Tibial nerve (tissue), 4 donors: ENCODE results near the gene SPTA1. TPM values are rescaled to one million over a fixed set of nuclear protein-coding genes. Genes with fewer than 3 reads are reported as not detected.

ENCODE experiments used
- DNase-seq, 2 donors: peaks; one replicate each; pipeline ENCODE4 v3.0.0-alpha.2; 2019; ENCODE audit warnings: low spot score in 2 of 2
- H3K27ac ChIP-seq, 4 donors: fragments of 200-600 bp; sonication (generic) in 3 of 4; one replicate each; pipeline ENCODE4 v1.5.1; 2017 to 2019; ENCODE audit warnings: mild to moderate bottlenecking in 1 of 4
- H3K27me3 ChIP-seq, 2 donors: fragments of 200-600 bp; sonication (generic) in 1 of 2; one replicate each; pipeline versions ENCODE4 v1.5.1 to v1.6.0; 2017 to 2019
- H3K36me3 ChIP-seq, 3 donors: fragments of 200-600 bp; sonication (generic); one replicate each; pipeline ENCODE4 v1.5.1; 2018 to 2019
- H3K4me1 ChIP-seq, 4 donors: fragments of 200-600 bp; sonication (generic) in 3 of 4; one replicate each; pipeline ENCODE4 v1.5.1; 2017 to 2019
- H3K4me3 ChIP-seq, 4 donors: fragments of 200-600 bp; sonication (generic) in 3 of 4; one replicate each; pipeline ENCODE4 v1.5.1; 2017 to 2019; ENCODE audit warnings: mild to moderate bottlenecking in 1 of 4, moderate library complexity in 1 of 4
- H3K9me3 ChIP-seq, 4 donors: fragments of 200-600 bp; sonication (generic) in 3 of 4; one replicate each; pipeline ENCODE4 v1.5.1; 2017 to 2019
- CTCF ChIP-seq, 5 experiments: fragments of 200-600 bp in 3 of 5; fragments of 450-650 bp in 2 of 5; sonication (generic) in 3 of 5; IDR thresholded peaks; one replicate each; pipeline ENCODE4 v1.5.1; 2016 to 2019; ENCODE audit warnings: antibody characterized with exemption in 5 of 5, mild to moderate bottlenecking in 3 of 5, moderate library complexity in 2 of 5
- EP300 ChIP-seq, 2 donors: sonication (generic); formaldehyde crosslinking; IDR thresholded peaks; one replicate each; pipeline ENCODE4 v1.6.1; 2017; ENCODE audit warnings: antibody characterized with exemption in 2 of 2, mild to moderate bottlenecking in 1 of 2
- POLR2A ChIP-seq, 2 donors: fragments of 450-650 bp; IDR thresholded peaks; one replicate each; pipeline ENCODE4 v1.6.1; 2017; ENCODE audit warnings: antibody characterized with exemption in 2 of 2, mild to moderate bottlenecking in 2 of 2, moderate library complexity in 2 of 2
- WGBS, 2 donors: methylation state at CpG; one replicate each; pipeline ENCODE4 v1.1.5; 2018; 5-methylcytosine and 5-hydroxymethylcytosine counted together
- total RNA-seq, 4 donors: library from RNA; depleted of rRNA; stranded (reverse); fragments of >200 nt; gene quantifications; one replicate each; pipeline ENCODE4 v1.1.0, GENCODE V29; 2016

Gene SPTA1
- total RNA-seq, 4 donors from 2014 or later: 0.21 TPM; not detected in 3

DNA sequence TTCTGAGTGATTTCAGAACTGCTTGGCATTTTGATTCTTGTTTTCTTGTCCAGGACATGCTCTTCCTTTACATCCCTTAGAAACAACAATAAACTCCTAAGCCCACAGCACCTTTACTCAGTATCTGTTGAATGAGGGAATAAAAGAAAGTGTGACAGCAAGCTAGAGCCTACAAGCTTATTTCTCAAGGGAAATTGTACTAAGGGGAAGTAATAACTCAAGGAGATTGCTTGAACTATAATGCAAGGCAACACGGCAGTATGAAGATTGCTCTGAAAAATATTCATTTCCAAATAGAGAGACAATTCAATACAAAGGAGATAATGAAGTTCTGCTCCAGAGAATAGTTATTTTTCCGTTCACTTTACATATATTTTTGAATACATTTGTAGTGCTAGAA, 122.7 kb downstream of the SPTA1 start:
- Histone ChIP-seq H3K4me1 (peaks cover 0 to 6% (median 0%) of the 10 kb centered on the region in 4 donors), H3K4me3 (no peak overlapping the region), H3K9me3 (no peaks in the 10 kb centered on the region), H3K27me3 (no peaks in the 10 kb centered on the region), H3K36me3 (no peaks in the 10 kb centered on the region), H3K27ac (no peak overlapping the region)
- 66% methylated on average over 2 of the region's 2 CpGs for WGBS, 2 donors
- TF ChIP-seq POLR2A (IDR thresholded peaks at IDR 0.05): no peak
- TF ChIP-seq EP300 (IDR thresholded peaks at IDR 0.05): no peak
- TF ChIP-seq CTCF (IDR thresholded peaks at IDR 0.05): no peak
- DNase-seq: no peak

Other genes starting within 250 kb of the SPTA1 start
- not detected for gene OR10K1, start 224.9 kb downstream of the SPTA1 start, total RNA-seq
- not detected for gene OR10R2, start 214.5 kb downstream of the SPTA1 start, total RNA-seq
- gene OR6Y1, start 132.3 kb downstream of the SPTA1 start, total RNA-seq: not detected
- gene OR6P1, start 116.1 kb downstream of the SPTA1 start, total RNA-seq: not detected
- gene OR10X1, start 106.8 kb downstream of the SPTA1 start, total RNA-seq: not detected
- gene OR10Z1, start 81.4 kb downstream of the SPTA1 start, total RNA-seq: not detected
- not detected for gene OR6K2, start 13.9 kb upstream of the SPTA1 start, total RNA-seq
- not detected for gene OR6K3, start 34.0 kb upstream of the SPTA1 start, total RNA-seq
- not detected for gene OR6K6, start 68.0 kb upstream of the SPTA1 start, total RNA-seq
- not detected for gene OR6N1, start 85.5 kb upstream of the SPTA1 start, total RNA-seq
- not detected for gene OR6N2, start 94.5 kb upstream of the SPTA1 start, total RNA-seq
- gene MNDA, start 144.6 kb upstream of the SPTA1 start, total RNA-seq: 1 to 10 TPM; 3.3 to 5.7 (median 4.3) TPM
- 1 to 10 TPM; 2.2 to 5.2 (median 3.6) TPM for gene PYHIN1, start 244.8 kb upstream of the SPTA1 start, total RNA-seq